ENCODE results near the gene CLDND2. TPM values are rescaled to one million over a fixed set of nuclear protein-coding genes. Genes with fewer than 3 reads are reported as not detected.

Gene CLDND2
- polyA plus RNA-seq, 4 donors, result 0.25 to 4.1 (median 2.0) TPM; not detected in 1

- FAIRE-seq (no peak), DNase-seq (peak in 1 of 2 donors; percentile 55)
- WGBS, 3 donors, result 28 to 39% (median 35%) methylated on average over 8 of the region's 8 CpGs
- H3K27ac ChIP-seq (ENCODE audit: low read depth in 1 of 3, low read length in 2 of 3), result no peak overlapping the region
- no peak overlapping the region for H3K4me3 ChIP-seq (ENCODE audit: low read depth in 1 of 3, low read length in 3 of 3)
- H3K4me1 ChIP-seq (ENCODE audit: control insufficient read depth in 3 of 3, insufficient read depth in 2 of 3, low read depth in 1 of 3, low read length in 2 of 3), result no peaks in the 10 kb centered on the region
- H3K27me3 ChIP-seq (ENCODE audit: control insufficient read depth in 3 of 3, insufficient read depth in 3 of 3, low read length in 3 of 3), result no peaks in the 10 kb centered on the region
- H3K9me3 ChIP-seq (ENCODE audit: control insufficient read depth in 2 of 2, insufficient read depth in 1 of 2, low read depth in 1 of 2, low read length in 1 of 2), result no peaks in the 10 kb centered on the region
- peaks cover 4 to 49% (median 4%) of the 10 kb centered on the region in 3 donors for H3K36me3 ChIP-seq (ENCODE audit: control insufficient read depth in 3 of 3, insufficient read depth in 2 of 3, low read depth in 1 of 3, low read length in 3 of 3)
Observed at GRCh38 chr19:51354742-51355148, 14.1 kb downstream of the CLDND2 start.

- H3K4me1 ChIP-seq (ENCODE audit: control insufficient read depth in 3 of 3, insufficient read depth in 2 of 3, low read depth in 1 of 3, low read length in 2 of 3), result no peaks in the 10 kb centered on the region
- no peak overlapping the region for H3K4me3 ChIP-seq (ENCODE audit: low read depth in 1 of 3, low read length in 3 of 3)
- no peak for FAIRE-seq
- no peak for DNase-seq
- 73 to 81% (median 79%) methylated on average over 10 to 12 of the region's 12 CpGs for WGBS, 3 donors
- H3K36me3 ChIP-seq (ENCODE audit: control insufficient read depth in 3 of 3, insufficient read depth in 2 of 3, low read depth in 1 of 3, low read length in 3 of 3), result peaks cover 4 to 52% (median 4%) of the 10 kb centered on the region in 3 donors
- H3K9me3 ChIP-seq (ENCODE audit: control insufficient read depth in 2 of 2, insufficient read depth in 1 of 2, low read depth in 1 of 2, low read length in 1 of 2), result no peaks in the 10 kb centered on the region
- peak overlapping the region in 1 of 3 donors; percentile 29 for H3K27ac ChIP-seq (ENCODE audit: low read depth in 1 of 3, low read length in 2 of 3)
- no peaks in the 10 kb centered on the region for H3K27me3 ChIP-seq (ENCODE audit: control insufficient read depth in 3 of 3, insufficient read depth in 3 of 3, low read length in 3 of 3)
Observed at GRCh38 chr19:51354103-51354741, 14.6 kb downstream of the CLDND2 start.

GRCh38 chr19:51352783-51353360, 15.9 kb downstream of the CLDND2 start:
- Histone ChIP-seq H3K4me3 (ENCODE audit: low read depth in 1 of 3, low read length in 3 of 3) (no peak overlapping the region), H3K4me1 (ENCODE audit: control insufficient read depth in 3 of 3, insufficient read depth in 2 of 3, low read depth in 1 of 3, low read length in 2 of 3) (no peaks in the 10 kb centered on the region), H3K27ac (ENCODE audit: low read depth in 1 of 3, low read length in 2 of 3) (no peak overlapping the region), H3K36me3 (ENCODE audit: control insufficient read depth in 3 of 3, insufficient read depth in 2 of 3, low read depth in 1 of 3, low read length in 3 of 3) (peaks cover 4 to 50% (median 4%) of the 10 kb centered on the region in 3 donors), H3K9me3 (ENCODE audit: control insufficient read depth in 2 of 2, insufficient read depth in 1 of 2, low read depth in 1 of 2, low read length in 1 of 2) (no peaks in the 10 kb centered on the region), H3K27me3 (ENCODE audit: control insufficient read depth in 3 of 3, insufficient read depth in 3 of 3, low read length in 3 of 3) (no peaks in the 10 kb centered on the region)
- WGBS, 3 donors, result 93 to 96% (median 95%) methylated on average over 16 of the region's 16 CpGs
- DNase-seq (no peak), FAIRE-seq (no peak)

- DNase-seq, result no peak
- H3K27ac ChIP-seq (ENCODE audit: low read depth in 1 of 3, low read length in 2 of 3), result no peak overlapping the region
- peaks cover 4 to 59% (median 4%) of the 10 kb centered on the region in 3 donors for H3K36me3 ChIP-seq (ENCODE audit: control insufficient read depth in 3 of 3, insufficient read depth in 2 of 3, low read depth in 1 of 3, low read length in 3 of 3)
- H3K27me3 ChIP-seq (ENCODE audit: control insufficient read depth in 3 of 3, insufficient read depth in 3 of 3, low read length in 3 of 3), result no peaks in the 10 kb centered on the region
- H3K9me3 ChIP-seq (ENCODE audit: control insufficient read depth in 2 of 2, insufficient read depth in 1 of 2, low read depth in 1 of 2, low read length in 1 of 2), result no peaks in the 10 kb centered on the region
- FAIRE-seq, result no peak
- H3K4me1 ChIP-seq (ENCODE audit: control insufficient read depth in 3 of 3, insufficient read depth in 2 of 3, low read depth in 1 of 3, low read length in 2 of 3), result no peaks in the 10 kb centered on the region
- WGBS, 3 donors, result 92 to 96% (median 95%) methylated on average over 11 of the region's 11 CpGs
- H3K4me3 ChIP-seq (ENCODE audit: low read depth in 1 of 3, low read length in 3 of 3), result no peak overlapping the region
Observed at GRCh38 chr19:51351266-51351990, 17.4 kb downstream of the CLDND2 start.

- no peaks in the 10 kb centered on the region for H3K27me3 ChIP-seq (ENCODE audit: control insufficient read depth in 3 of 3, insufficient read depth in 3 of 3, low read length in 3 of 3)
- DNase-seq, result no peak
- no peak overlapping the region for H3K4me3 ChIP-seq (ENCODE audit: low read depth in 1 of 3, low read length in 3 of 3)
- no peaks in the 10 kb centered on the region for H3K9me3 ChIP-seq (ENCODE audit: control insufficient read depth in 2 of 2, insufficient read depth in 1 of 2, low read depth in 1 of 2, low read length in 1 of 2)
- no peak for FAIRE-seq
- H3K36me3 ChIP-seq (ENCODE audit: control insufficient read depth in 3 of 3, insufficient read depth in 2 of 3, low read depth in 1 of 3, low read length in 3 of 3), result peaks cover 2 to 68% (median 4%) of the 10 kb centered on the region in 3 donors
- no peak overlapping the region for H3K27ac ChIP-seq (ENCODE audit: low read depth in 1 of 3, low read length in 2 of 3)
- no peaks in the 10 kb centered on the region for H3K4me1 ChIP-seq (ENCODE audit: control insufficient read depth in 3 of 3, insufficient read depth in 2 of 3, low read depth in 1 of 3, low read length in 2 of 3)
- 78 to 83% (median 81%) methylated on average over 9 to 10 of the region's 10 CpGs for WGBS, 3 donors
Observed at GRCh38 chr19:51347209-51347928, 21.4 kb downstream of the CLDND2 start.

GRCh38 chr19:51346742-51347141, 22.1 kb downstream of the CLDND2 start:
- peaks cover 0 to 62% (median 4%) of the 10 kb centered on the region in 3 donors for H3K36me3 ChIP-seq (ENCODE audit: control insufficient read depth in 3 of 3, insufficient read depth in 2 of 3, low read depth in 1 of 3, low read length in 3 of 3)
- no peaks in the 10 kb centered on the region for H3K4me1 ChIP-seq (ENCODE audit: control insufficient read depth in 3 of 3, insufficient read depth in 2 of 3, low read depth in 1 of 3, low read length in 2 of 3)
- H3K27me3 ChIP-seq (ENCODE audit: control insufficient read depth in 3 of 3, insufficient read depth in 3 of 3, low read length in 3 of 3), result no peaks in the 10 kb centered on the region
- H3K27ac ChIP-seq (ENCODE audit: low read depth in 1 of 3, low read length in 2 of 3), result no peak overlapping the region
- no peak overlapping the region for H3K4me3 ChIP-seq (ENCODE audit: low read depth in 1 of 3, low read length in 3 of 3)
- no peaks in the 10 kb centered on the region for H3K9me3 ChIP-seq (ENCODE audit: control insufficient read depth in 2 of 2, insufficient read depth in 1 of 2, low read depth in 1 of 2, low read length in 1 of 2)
- DNase-seq (no peak), FAIRE-seq (no peak)
- WGBS, 3 donors, result 90 to 94% (median 93%) methylated on average over 17 of the region's 17 CpGs

- H3K4me1 ChIP-seq (ENCODE audit: control insufficient read depth in 3 of 3, insufficient read depth in 2 of 3, low read depth in 1 of 3, low read length in 2 of 3), result peaks cover 0 to 4% (median 2%) of the 10 kb centered on the region in 3 donors
- peaks cover 0 to 3% (median 0%) of the 10 kb centered on the region in 3 donors for H3K27me3 ChIP-seq (ENCODE audit: control insufficient read depth in 3 of 3, insufficient read depth in 3 of 3, low read length in 3 of 3)
- H3K9me3 ChIP-seq (ENCODE audit: control insufficient read depth in 2 of 2, insufficient read depth in 1 of 2, low read depth in 1 of 2, low read length in 1 of 2), result no peaks in the 10 kb centered on the region
- H3K4me3 ChIP-seq (ENCODE audit: low read depth in 1 of 3, low read length in 3 of 3), result no peak overlapping the region
- H3K27ac ChIP-seq (ENCODE audit: low read depth in 1 of 3, low read length in 2 of 3), result no peak overlapping the region
- H3K36me3 ChIP-seq (ENCODE audit: control insufficient read depth in 3 of 3, insufficient read depth in 2 of 3, low read depth in 1 of 3, low read length in 3 of 3), result peaks cover 0 to 48% (median 0%) of the 10 kb centered on the region in 3 donors
- no peak for FAIRE-seq
- DNase-seq, result no peak
- WGBS, 3 donors, result 84 to 97% (median 94%) methylated on average over 6 to 9 of the region's 9 CpGs
Observed at GRCh38 chr19:51345076-51345620, 23.7 kb downstream of the CLDND2 start.

Data from small intestine (tissue), 7 donors.